H9 (cell line): ENCODE data around the gene R3HDM4. TPM values are rescaled to one million over a fixed set of nuclear protein-coding genes. Genes with fewer than 3 reads are reported as not detected.

Experiments
- DNase-seq: peaks from one replicate; pipeline ENCODE4 v3.0.0-alpha.2; 2017
- H2AFZ ChIP-seq: one replicate; pipeline ENCODE4 v1.6.1; 2013; ENCODE audit warnings: mild to moderate bottlenecking, low read length, control low read depth, moderate library complexity
- H2AK5ac ChIP-seq: 2 replicates; pipeline ENCODE4 v1.6.1; 2013; ENCODE audit warnings: low read length, control low read depth, mixed read lengths; ENCODE audit not compliant: insufficient read length
- H2BK120ac ChIP-seq: one replicate; pipeline ENCODE4 v1.6.1; 2013; ENCODE audit warnings: low read depth, mild to moderate bottlenecking, low read length, control low read depth, inconsistent platforms; ENCODE audit not compliant: poor library complexity, severe bottlenecking
- H2BK12ac ChIP-seq: 2 replicates; pipeline ENCODE4 v1.6.1; 2013; ENCODE audit warnings: low read length, control low read depth, mixed read lengths, low read depth; ENCODE audit not compliant: insufficient read length
- H2BK15ac ChIP-seq: 2 replicates; pipeline ENCODE4 v1.6.1; 2013; ENCODE audit warnings: low read depth, low read length, control low read depth
- H2BK20ac ChIP-seq: one replicate; pipeline ENCODE4 v1.6.1; 2013; ENCODE audit warnings: low read depth, mild to moderate bottlenecking, low read length, control low read depth, inconsistent platforms; ENCODE audit not compliant: poor library complexity, severe bottlenecking
- H2BK5ac ChIP-seq: 2 replicates; pipeline ENCODE4 v1.6.1; 2013; ENCODE audit warnings: low read length, control low read depth, mixed read lengths; ENCODE audit not compliant: insufficient read length
- H3K14ac ChIP-seq: 2 replicates; pipeline ENCODE4 v1.6.1; 2013; ENCODE audit warnings: low read length, control low read depth; ENCODE audit not compliant: insufficient read depth
- H3K18ac ChIP-seq: 2 replicates; pipeline ENCODE4 v1.6.1; 2013; ENCODE audit warnings: low read depth, mild to moderate bottlenecking, mixed read lengths, low read length, control low read depth; ENCODE audit not compliant: insufficient read length
- H3K23ac ChIP-seq: 2 replicates; pipeline ENCODE4 v1.6.1; 2013; ENCODE audit warnings: low read length, control low read depth, mixed read lengths, low read depth; ENCODE audit not compliant: insufficient read length
- H3K23me2 ChIP-seq: 2 replicates; pipeline ENCODE4 v1.6.1; 2013; ENCODE audit warnings: low read depth, mild to moderate bottlenecking, mixed read lengths, low read length, control low read depth; ENCODE audit not compliant: insufficient read length, poor library complexity, severe bottlenecking
- H3K27ac ChIP-seq: 2 replicates; pipeline ENCODE4 v1.5.1; 2013; ENCODE audit warnings: low read length, control low read depth, mixed read lengths, low read depth; ENCODE audit not compliant: insufficient read length
- H3K27me3 ChIP-seq: 2 replicates; pipeline ENCODE4 v1.6.1; 2013; ENCODE audit warnings: low read length, control low read depth, inconsistent platforms; ENCODE audit not compliant: insufficient read depth
- H3K4ac ChIP-seq: 2 replicates; pipeline ENCODE4 v1.6.1; 2013; ENCODE audit warnings: low read depth, mild to moderate bottlenecking, control low read depth, inconsistent platforms, low read length, moderate library complexity
- H3K4me1 ChIP-seq: 2 replicates; pipeline ENCODE4 v1.6.1; 2013; ENCODE audit warnings: low read length, control low read depth, inconsistent platforms; ENCODE audit not compliant: insufficient read depth
- H3K4me2 ChIP-seq: 2 replicates; pipeline ENCODE4 v1.6.1; 2013; ENCODE audit warnings: low read length, control low read depth, mixed read lengths; ENCODE audit not compliant: insufficient read length, insufficient read depth
- H3K56ac ChIP-seq: 2 replicates; pipeline ENCODE4 v1.6.1; 2013; ENCODE audit warnings: low read depth, mild to moderate bottlenecking, mixed read lengths, low read length, control low read depth; ENCODE audit not compliant: insufficient read length
- H3K79me1 ChIP-seq: 2 replicates; pipeline ENCODE4 v1.6.1; 2013; ENCODE audit warnings: low read depth, mild to moderate bottlenecking, moderate library complexity, low read length, control low read depth, inconsistent platforms; ENCODE audit not compliant: insufficient read depth, poor library complexity, severe bottlenecking
- H3K79me2 ChIP-seq: 2 replicates; pipeline ENCODE4 v1.6.1; 2013; ENCODE audit warnings: low read length, control low read depth, inconsistent platforms; ENCODE audit not compliant: insufficient read depth
- H3K9ac ChIP-seq: 2 replicates; pipeline ENCODE4 v1.6.1; 2013; ENCODE audit warnings: low read length, control low read depth, mixed read lengths; ENCODE audit not compliant: insufficient read length; ENCODE audit errors: extremely low read depth
- H3K9me3 ChIP-seq: one replicate; pipeline ENCODE4 v1.6.1; 2013; ENCODE audit warnings: low read depth, low read length, inconsistent platforms; ENCODE audit not compliant: control insufficient read depth
- H3T11ph ChIP-seq: one replicate; pipeline ENCODE4 v1.6.1; 2013; ENCODE audit warnings: mild to moderate bottlenecking, low read length, control low read depth, inconsistent platforms
- H4K20me1 ChIP-seq: one replicate; pipeline ENCODE4 v1.6.1; 2013; ENCODE audit not compliant: control insufficient read depth, insufficient read length, insufficient read depth
- H4K5ac ChIP-seq: 2 replicates; pipeline ENCODE4 v1.6.1; 2013; ENCODE audit warnings: low read depth, mild to moderate bottlenecking, mixed read lengths, low read length, control low read depth; ENCODE audit not compliant: insufficient read length
- H4K8ac ChIP-seq: replicated peaks from 2 replicates; pipeline ENCODE4 v1.6.1; 2013; ENCODE audit warnings: low read length, control low read depth, mixed read lengths, low read depth; ENCODE audit not compliant: insufficient read length
- H4K91ac ChIP-seq: 2 replicates; pipeline ENCODE4 v1.6.1; 2013; ENCODE audit warnings: low read depth, mild to moderate bottlenecking, moderate library complexity, mixed read lengths, low read length, control low read depth; ENCODE audit not compliant: insufficient read length
- H3K27ac Mint-ChIP-seq, 3 experiments: 2 replicates in 2 of 3; 3 replicates in 1 of 3; pipeline ENCODE4 v1.8.0; 2020 to 2021; ENCODE audit warnings: mixed read lengths in 3 of 3, mild to moderate bottlenecking in 1 of 3, moderate library complexity in 1 of 3
- H3K27me3 Mint-ChIP-seq: 2 replicates; pipeline ENCODE4 v1.8.0; 2021; ENCODE audit warnings: low read depth, mild to moderate bottlenecking, moderate library complexity, mixed read lengths
- H3K36me3 Mint-ChIP-seq, 3 experiments: 2 replicates in 2 of 3; 3 replicates in 1 of 3; pipeline ENCODE4 v1.8.0; 2020 to 2021; ENCODE audit warnings: low read depth in 3 of 3, mixed read lengths in 3 of 3; ENCODE audit not compliant: insufficient read depth in 1 of 3
- H3K4me1 Mint-ChIP-seq, 2 experiments: 2 replicates each; pipeline ENCODE4 v1.8.0; 2020; ENCODE audit warnings: mixed read lengths in 2 of 2
- H3K4me3 Mint-ChIP-seq, 2 experiments: 2 replicates in 1 of 2; 3 replicates in 1 of 2; pipeline ENCODE4 v1.8.0; 2020 to 2021; ENCODE audit warnings: mild to moderate bottlenecking in 2 of 2, mixed read lengths in 2 of 2, moderate library complexity in 1 of 2
- H3K9me3 Mint-ChIP-seq, 2 experiments: 2 replicates in 1 of 2; 3 replicates in 1 of 2; pipeline ENCODE4 v1.8.0; 2020; ENCODE audit warnings: mild to moderate bottlenecking in 2 of 2, mixed read lengths in 2 of 2, moderate library complexity in 1 of 2
- CTCF ChIP-seq: fragments of 200-600 bp; sonication (generic); conservative IDR thresholded peaks from 3 replicates; pipeline ENCODE4 v1.8.0; 2021; ENCODE audit warnings: antibody characterized with exemption, mild to moderate bottlenecking
- WGBS: extraction: QIAGEN DNeasy Blood & Tissue Kit; methylation state at CpG from one replicate; pipeline ENCODE4 v1.1.7; 2013; ENCODE audit warnings: missing lambda C conversion rate, low lambda C conversion rate, mixed read lengths; ENCODE audit not compliant: insufficient read length; ENCODE audit errors: extremely low coverage; 5-methylcytosine and 5-hydroxymethylcytosine counted together
- total RNA-seq: library from RNA; stranded (reverse); gene quantifications from 2 replicates; pipeline ENCODE4 v1.2.1, GENCODE V29; 2021

The R3HDM4 gene
- total RNA-seq, 1 experiment from 2014 or later: 66.4 TPM

DNA sequence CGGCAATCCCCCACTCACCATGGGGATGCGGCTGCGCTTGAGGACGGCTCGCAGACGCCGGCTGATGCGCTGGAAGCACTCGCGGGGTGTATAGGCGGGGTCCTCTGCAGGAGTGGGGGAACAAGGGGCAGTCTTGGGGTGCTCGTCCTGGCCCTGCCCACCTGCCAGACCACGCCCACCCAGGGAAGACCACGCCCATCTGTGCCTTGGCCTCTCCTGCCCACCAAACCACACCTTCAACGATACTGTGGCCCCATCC is 13.0 kb downstream of the R3HDM4 start:
- Histone ChIP-seq H3K9me3 (no peaks in the 10 kb centered on the region), H3T11ph (no peak overlapping the region), H2BK12ac (no peak overlapping the region), H3K79me1 (peaks cover 6% of the 10 kb centered on the region), H3K23ac (no peak overlapping the region), H3K27me3 (no peaks in the 10 kb centered on the region), H2BK5ac (no peak overlapping the region), H4K8ac (no peak overlapping the region), H2BK15ac (no peak overlapping the region), H3K18ac (no peak overlapping the region), H3K4me1 (no peaks in the 10 kb centered on the region; the same call in 1 of the 2 replicates), H3K9ac (no peak overlapping the region), H4K20me1 (no peaks in the 10 kb centered on the region), H2AFZ (no peak overlapping the region), H3K4ac (no peak overlapping the region), H4K91ac (no peak overlapping the region), H2BK20ac (no peak overlapping the region), H3K4me2 (no peak overlapping the region), H3K56ac (no peak overlapping the region), H3K23me2 (no peaks in the 10 kb centered on the region), H2BK120ac (no peak overlapping the region), H2AK5ac (no peak overlapping the region), H3K79me2 (peaks cover 3% of the 10 kb centered on the region; the same call in 1 of the 2 replicates), H3K27ac (no peak overlapping the region), H4K5ac (no peak overlapping the region), H3K14ac (no peak overlapping the region)
- no peak for TF ChIP-seq CTCF
- Mint-ChIP-seq H3K36me3 (peaks cover 2 to 29% (median 29%) of the 10 kb centered on the region in 3 experiments; a peak in 5 of 7 replicates), H3K27me3 (no peaks in the 10 kb centered on the region; the same call in 1 of the 2 replicates), H3K9me3 (no peaks in the 10 kb centered on the region), H3K4me1 (peaks cover 2 to 29% of the 10 kb centered on the region in 2 experiments; a peak in 3 of 4 replicates), H3K4me3 (no peak overlapping the region), H3K27ac (no peak overlapping the region)
- no peak for DNase-seq
- WGBS: no CpG with 5 or more reads among the region's 15 CpGs
